Fibroblast of gingiva (primary cell): Measurements from ENCODE around the gene SPEF1.

Source experiments
- DNase-seq: peaks from one replicate; pipeline ENCODE4 v3.0.0-alpha.2; 2011; ENCODE audit warnings: low read depth

SPEF1 gene

GRCh38 chr20:3765171-3765882 lies 15.9 kb downstream of the SPEF1 start:
- DNase-seq: no peak

- no peak for DNase-seq
These were observed 16.6 kb downstream of the SPEF1 start for GRCh38 chr20:3764659-3765058.

- DNase-seq: no peak
These were observed 17.3 kb downstream of the SPEF1 start for GRCh38 chr20:3763671-3764601.

- peak; percentile 16 for DNase-seq
These were observed 20.4 kb downstream of the SPEF1 start for GRCh38 chr20:3760655-3761348.

- DNase-seq: no peak
These were observed 21.4 kb downstream of the SPEF1 start for GRCh38 chr20:3759884-3760283.

GRCh38 chr20:3759316-3759823 lies 21.9 kb downstream of the SPEF1 start:
- DNase-seq: no peak

- no peak for DNase-seq
These were observed 22.7 kb downstream of the SPEF1 start for GRCh38 chr20:3758566-3758965.

GRCh38 chr20:3757268-3757667 lies 24.0 kb downstream of the SPEF1 start:
- peak; percentile 46 for DNase-seq

- DNase-seq: no peak
These were observed 25.3 kb downstream of the SPEF1 start for GRCh38 chr20:3755814-3756480.

- DNase-seq: no peak
These were observed 26.0 kb downstream of the SPEF1 start for GRCh38 chr20:3755269-3755668.

GRCh38 chr20:3754276-3754630 lies 27.0 kb downstream of the SPEF1 start:
- DNase-seq: no peak

- DNase-seq: no peak
These were observed 27.6 kb downstream of the SPEF1 start for GRCh38 chr20:3753501-3754275.

GRCh38 chr20:3753098-3753497 lies 28.1 kb downstream of the SPEF1 start:
- peak; percentile 64 for DNase-seq

- no peak for DNase-seq
These were observed 28.9 kb downstream of the SPEF1 start for GRCh38 chr20:3752386-3752759.

- DNase-seq: no peak
These were observed 29.4 kb downstream of the SPEF1 start for GRCh38 chr20:3751675-3752385.

GRCh38 chr20:3751305-3751674 lies 30.0 kb downstream of the SPEF1 start:
- DNase-seq: no peak

- no peak for DNase-seq
These were observed 31.3 kb downstream of the SPEF1 start for GRCh38 chr20:3749689-3750531.

- no peak for DNase-seq
These were observed 32.1 kb downstream of the SPEF1 start for GRCh38 chr20:3749087-3749688.

- DNase-seq: no peak
These were observed 33.2 kb downstream of the SPEF1 start for GRCh38 chr20:3748073-3748472.
